HepG2 (cell line): ENCODE data around the gene GJD4. TPM values are rescaled to one million over a fixed set of nuclear protein-coding genes. Genes with fewer than 3 reads are reported as not detected.

Experiments
- BORCS8-MEF2B ChIP-seq: sonication (generic); formaldehyde crosslinking; IDR thresholded peaks from 2 replicates; pipeline ENCODE4 v1.8.0; 2022; ENCODE audit warnings: mild to moderate bottlenecking, missing genetic modification reagents
- EED ChIP-seq: sonication (generic); formaldehyde crosslinking; IDR thresholded peaks from 2 replicates; pipeline ENCODE4 v1.5.0; 2020; ENCODE audit warnings: mild to moderate bottlenecking, missing genetic modification reagents
- FOXO4 ChIP-seq: sonication (generic); formaldehyde crosslinking; conservative IDR thresholded peaks from 2 replicates; pipeline ENCODE4 v1.8.1; 2023; ENCODE audit warnings: missing genetic modification reagents
- HOMEZ ChIP-seq: IDR thresholded peaks from 2 replicates; pipeline ENCODE4 v1.6.1; 2016; ENCODE audit warnings: low read depth
- PRPF4 ChIP-seq: fragments of 200-400 bp; formaldehyde crosslinking; IDR thresholded peaks from 2 replicates; pipeline ENCODE4 v1.6.1; 2016; ENCODE audit warnings: low read length, low read depth; ENCODE audit not compliant: poor library complexity, severe bottlenecking
- SATB2 ChIP-seq: sonication (generic); formaldehyde crosslinking; IDR thresholded peaks from 2 replicates; pipeline ENCODE4 v1.5.0; 2020; ENCODE audit warnings: missing genetic modification reagents
- ZBTB7B ChIP-seq: sonication (generic); formaldehyde crosslinking; IDR thresholded peaks from 2 replicates; pipeline ENCODE4 v1.4.0; 2020; ENCODE audit warnings: missing genetic modification reagents
- ZNF574 ChIP-seq: sonication (generic); formaldehyde crosslinking; IDR thresholded peaks from 2 replicates; pipeline ENCODE4 v1.4.0; 2020; ENCODE audit warnings: missing genetic modification reagents
- ZNF605 ChIP-seq: sonication (generic); formaldehyde crosslinking; IDR thresholded peaks from 2 replicates; pipeline ENCODE4 v1.8.0; 2022; ENCODE audit warnings: mild to moderate bottlenecking, missing genetic modification reagents
- ZNF724P ChIP-seq: sonication (generic); formaldehyde crosslinking; IDR thresholded peaks from 2 replicates; pipeline ENCODE4 v1.8.0; 2022; ENCODE audit warnings: missing genetic modification reagents, borderline replicate concordance
- ZNF766 ChIP-seq: sonication (generic); formaldehyde crosslinking; IDR thresholded peaks from 2 replicates; pipeline ENCODE4 v1.5.0; 2020; ENCODE audit warnings: missing genetic modification reagents, borderline replicate concordance
- polyA plus RNA-seq, 8 experiments: library from polyadenylated mRNA; depleted of rRNA in 3 of 8; stranded (reverse) in 7 of 8; unstranded in 1 of 8; fragments of >200 nt; fragmentation: Illumina TruSeq in 4 of 8; extraction: Trizol in 4 of 8; gene quantifications; 2 replicates each; pipeline versions ENCODE4 v1.2.1 to v1.2.3, GENCODE V29; 2011 to 2016; ENCODE audit warnings: low read depth in 4 of 8, missing spikeins in 1 of 8, mixed read lengths in 1 of 8; ENCODE audit not compliant: insufficient read depth in 1 of 8
- total RNA-seq, 5 experiments: library from RNA; depleted of rRNA; stranded (reverse); fragments of >200 nt; fragmentation: Illumina TruSeq; extraction: Trizol; gene quantifications; 2 replicates each; pipeline ENCODE4 v1.2.3, GENCODE V29; 2016; ENCODE audit warnings: low read depth in 1 of 5

Gene GJD4
- total and polyA plus RNA-seq, 2 of the 13 experiments (the other 11 are each of a cell fraction or from before 2014, with no cell fraction given), result not detected

- TF ChIP-seq ZNF766 (CRISPR knock-in tag) (no peak), ZNF574 (CRISPR knock-in tag) (0 out of 2 replicates have a peak, but pooled peaks have one; percentile 19), EED (CRISPR knock-in tag) (no peak), ZBTB7B (CRISPR knock-in tag) (no peak), SATB2 (CRISPR knock-in tag) (no peak), PRPF4 (peak; percentile 53), ZNF605 (CRISPR knock-in tag) (no peak), HOMEZ (CRISPR knock-in tag) (no peak), BORCS8-MEF2B (CRISPR knock-in tag) (no peak), FOXO4 (CRISPR knock-in tag) (no peak), ZNF724P (no peak)
Observed at GRCh38 chr10:35640474-35640873, 35.3 kb downstream of the GJD4 start (continued).
